AG09309 (cell line): ENCODE data around the gene PIK3CA.

Experiments
- DNase-seq: peaks from one replicate; pipeline ENCODE4 v3.0.0-alpha.2; 2010; ENCODE audit warnings: low read depth
- H3K4me3 ChIP-seq: 2 replicates; pipeline ENCODE4 v1.5.1; 2011; ENCODE audit warnings: mild to moderate bottlenecking, low read depth, low read length, moderate library complexity; ENCODE audit not compliant: control insufficient read depth
- TF ChIP-seq, protein P1 (sequence below): IDR thresholded peaks from 2 replicates; pipeline ENCODE4 v1.5.1; 2011; ENCODE audit warnings: mild to moderate bottlenecking, low read depth, low read length, inconsistent platforms; ENCODE audit not compliant: insufficient read depth, control insufficient read depth; ENCODE audit errors: missing control alignments

PIK3CA gene

DNA sequence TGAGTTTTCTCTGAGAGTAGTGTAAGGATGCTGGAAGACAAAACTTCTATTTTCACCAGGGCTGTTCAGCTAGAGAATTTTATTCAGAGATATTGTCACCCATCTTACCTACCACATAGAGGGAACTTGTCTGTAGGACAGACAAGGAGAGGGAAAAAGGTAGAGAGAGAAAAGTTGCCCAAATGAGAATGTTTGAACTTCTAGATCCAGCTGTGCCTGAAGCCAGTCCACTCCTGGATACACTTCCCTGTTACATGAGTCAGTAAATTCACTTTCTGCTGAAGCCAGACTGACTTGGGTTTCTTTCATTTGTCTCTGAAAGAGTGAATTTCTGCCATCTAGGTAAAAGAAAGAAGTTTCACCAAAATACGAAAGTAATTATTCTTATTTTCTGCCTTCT is 130.0 kb downstream of the PIK3CA start:
- H3K4me3 ChIP-seq: no peak overlapping the region
- TF ChIP-seq, protein P1, sequence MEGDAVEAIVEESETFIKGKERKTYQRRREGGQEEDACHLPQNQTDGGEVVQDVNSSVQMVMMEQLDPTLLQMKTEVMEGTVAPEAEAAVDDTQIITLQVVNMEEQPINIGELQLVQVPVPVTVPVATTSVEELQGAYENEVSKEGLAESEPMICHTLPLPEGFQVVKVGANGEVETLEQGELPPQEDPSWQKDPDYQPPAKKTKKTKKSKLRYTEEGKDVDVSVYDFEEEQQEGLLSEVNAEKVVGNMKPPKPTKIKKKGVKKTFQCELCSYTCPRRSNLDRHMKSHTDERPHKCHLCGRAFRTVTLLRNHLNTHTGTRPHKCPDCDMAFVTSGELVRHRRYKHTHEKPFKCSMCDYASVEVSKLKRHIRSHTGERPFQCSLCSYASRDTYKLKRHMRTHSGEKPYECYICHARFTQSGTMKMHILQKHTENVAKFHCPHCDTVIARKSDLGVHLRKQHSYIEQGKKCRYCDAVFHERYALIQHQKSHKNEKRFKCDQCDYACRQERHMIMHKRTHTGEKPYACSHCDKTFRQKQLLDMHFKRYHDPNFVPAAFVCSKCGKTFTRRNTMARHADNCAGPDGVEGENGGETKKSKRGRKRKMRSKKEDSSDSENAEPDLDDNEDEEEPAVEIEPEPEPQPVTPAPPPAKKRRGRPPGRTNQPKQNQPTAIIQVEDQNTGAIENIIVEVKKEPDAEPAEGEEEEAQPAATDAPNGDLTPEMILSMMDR: no peak
- DNase-seq: no peak

DNA sequence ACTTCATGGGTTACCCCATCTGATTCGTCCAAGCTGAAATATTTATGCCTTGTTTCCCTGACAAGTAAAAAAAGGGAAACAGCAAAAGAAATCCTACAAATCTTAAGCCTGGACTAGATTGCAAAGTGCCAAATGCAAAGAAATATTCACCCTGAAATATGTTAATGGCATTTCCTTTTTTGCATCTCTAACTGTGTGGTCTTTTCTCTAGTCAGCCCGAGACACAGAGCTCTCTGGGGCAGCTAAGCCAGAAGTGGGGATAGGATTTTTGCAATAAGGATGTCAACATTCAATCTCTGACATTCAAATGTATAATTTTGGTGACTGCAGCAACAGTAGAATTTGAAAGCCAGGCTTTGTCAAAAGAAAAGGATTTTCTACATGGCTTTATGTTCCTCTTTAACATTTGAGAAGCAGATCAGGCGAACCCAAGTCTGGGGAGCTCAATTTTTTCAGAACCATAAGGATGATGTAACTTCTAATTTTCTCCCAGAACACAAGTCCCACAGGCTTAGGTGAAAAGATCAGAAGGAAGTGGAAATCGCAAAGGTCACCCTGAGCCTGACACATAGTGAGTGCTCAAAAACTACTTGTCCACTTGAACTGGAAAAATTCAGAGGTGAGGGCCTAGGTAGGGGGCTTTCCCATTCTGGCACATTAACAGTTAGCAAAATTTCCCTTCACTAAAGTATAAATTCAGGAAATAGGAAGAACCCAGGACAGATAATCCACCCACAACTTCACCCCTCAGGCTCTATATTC is 131.0 kb downstream of the PIK3CA start:
- TF ChIP-seq, protein P1: no peak
- H3K4me3 ChIP-seq: no peak overlapping the region
- no peak for DNase-seq

DNA sequence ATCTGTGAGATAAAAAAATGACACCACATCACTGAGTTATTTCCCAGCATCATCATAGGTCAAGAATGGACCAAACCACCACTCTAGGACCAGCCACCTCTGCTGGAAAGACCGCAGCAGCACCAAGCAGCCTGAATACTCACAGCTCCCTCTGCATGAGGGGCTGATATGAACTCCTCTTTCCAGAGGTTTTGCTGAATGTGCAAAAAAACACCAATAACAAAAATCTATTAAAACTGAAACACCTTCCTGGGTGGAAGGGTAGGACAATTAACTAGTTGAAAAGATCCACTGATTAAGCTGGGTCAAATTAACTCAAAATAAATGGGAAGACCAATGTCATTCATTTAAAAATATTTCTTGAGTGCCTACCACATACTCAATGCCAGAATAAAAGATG is 131.7 kb downstream of the PIK3CA start:
- TF ChIP-seq, protein P1: no peak
- no peak for DNase-seq
- no peak overlapping the region for H3K4me3 ChIP-seq

DNA sequence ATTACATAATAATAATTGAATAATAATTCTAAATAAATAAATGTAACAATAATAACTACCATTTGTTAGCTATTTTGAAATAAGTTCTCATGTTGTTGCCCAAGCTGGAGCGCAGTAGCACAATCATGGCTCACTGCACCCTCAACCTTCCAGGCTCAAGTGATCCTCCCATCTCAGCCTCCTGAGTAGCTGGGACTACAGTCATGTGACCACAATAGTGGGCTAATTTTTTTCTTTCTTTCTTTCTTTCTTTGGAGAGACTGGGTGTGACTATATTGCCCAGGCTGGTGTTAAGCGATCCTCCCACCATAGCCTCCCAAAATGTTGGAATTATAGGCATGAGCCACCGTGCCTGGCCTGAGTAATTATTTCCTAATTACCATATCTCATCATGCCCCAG is 133.7 kb downstream of the PIK3CA start:
- DNase-seq: no peak
- H3K4me3 ChIP-seq: no peak overlapping the region
- TF ChIP-seq, protein P1: no peak

DNA sequence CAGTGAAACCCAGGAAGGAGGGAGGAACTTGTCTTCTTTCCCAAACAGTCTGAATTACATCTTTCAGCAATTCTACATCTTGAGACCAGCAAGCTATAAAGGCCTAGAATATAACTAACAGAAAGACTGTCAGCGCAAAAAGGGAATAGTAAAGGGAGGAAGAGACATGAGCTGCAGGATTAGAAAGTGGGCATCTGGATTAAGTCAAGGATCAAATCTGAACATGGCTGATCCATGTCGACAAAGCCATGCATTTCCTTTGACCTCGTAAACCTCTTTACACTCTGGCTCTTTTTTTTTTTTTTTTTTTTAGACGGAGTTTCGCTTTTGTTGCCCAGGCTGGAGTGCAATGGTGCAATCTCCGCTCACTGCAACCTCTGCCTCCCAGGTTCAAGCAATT is 138.2 kb downstream of the PIK3CA start:
- TF ChIP-seq, protein P1: no peak
- no peak overlapping the region for H3K4me3 ChIP-seq
- no peak for DNase-seq

DNA sequence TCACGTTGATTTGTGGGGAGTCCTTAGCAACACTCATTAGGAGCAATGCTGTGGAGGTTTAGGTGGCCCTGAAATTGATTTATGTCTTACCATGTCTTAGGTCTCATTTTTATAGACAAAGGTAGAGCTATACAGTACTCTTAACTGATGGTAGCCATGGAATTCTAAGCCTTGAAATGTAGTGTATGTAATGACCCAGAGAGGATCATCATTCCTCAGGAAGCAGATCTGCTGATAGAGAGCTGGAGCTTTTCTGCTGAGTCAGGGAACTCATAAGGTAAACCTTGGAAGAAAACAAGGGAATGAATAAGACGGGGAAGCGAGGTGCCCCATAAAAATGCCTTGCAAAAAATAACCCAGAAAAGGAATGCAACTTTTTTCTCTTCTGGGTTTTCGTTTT is 140.7 kb downstream of the PIK3CA start:
- TF ChIP-seq, protein P1: no peak
- no peak overlapping the region for H3K4me3 ChIP-seq
- DNase-seq: no peak

DNA sequence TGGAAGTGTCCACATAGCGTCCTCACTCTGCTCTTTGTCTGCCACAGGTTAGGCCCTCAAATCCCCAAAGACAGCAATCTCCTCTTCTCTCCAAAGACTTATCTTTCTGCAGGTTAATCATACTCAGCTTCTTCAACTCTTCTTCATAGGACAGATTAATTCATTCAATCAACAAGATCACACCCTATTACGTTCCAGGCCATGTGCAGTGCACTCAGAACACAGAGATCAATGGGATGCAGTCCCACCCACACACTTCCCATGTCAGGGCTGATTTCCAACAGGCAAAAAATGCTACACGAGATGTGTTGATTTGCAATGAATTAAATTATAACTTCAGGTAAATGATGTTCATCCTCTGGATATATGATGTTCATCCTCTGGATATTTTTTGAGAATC is 141.1 kb downstream of the PIK3CA start:
- no peak overlapping the region for H3K4me3 ChIP-seq
- DNase-seq: no peak
- TF ChIP-seq, protein P1: no peak
